ENCODE results near the gene MAK. TPM values are rescaled to one million over a fixed set of nuclear protein-coding genes. Genes with fewer than 3 reads are reported as not detected.
A peak's percentile ranks its signal among the peaks of the same experiment; 100 is the strongest.
"Not testable (repeated sequence)": the region's sequence is repeated elsewhere in the genome, so short reads cannot be mapped to it uniquely, and the experiment has no call there.

Gene MAK
- total RNA-seq, 1 donor from 2014 or later, result 0.16 TPM

DNA sequence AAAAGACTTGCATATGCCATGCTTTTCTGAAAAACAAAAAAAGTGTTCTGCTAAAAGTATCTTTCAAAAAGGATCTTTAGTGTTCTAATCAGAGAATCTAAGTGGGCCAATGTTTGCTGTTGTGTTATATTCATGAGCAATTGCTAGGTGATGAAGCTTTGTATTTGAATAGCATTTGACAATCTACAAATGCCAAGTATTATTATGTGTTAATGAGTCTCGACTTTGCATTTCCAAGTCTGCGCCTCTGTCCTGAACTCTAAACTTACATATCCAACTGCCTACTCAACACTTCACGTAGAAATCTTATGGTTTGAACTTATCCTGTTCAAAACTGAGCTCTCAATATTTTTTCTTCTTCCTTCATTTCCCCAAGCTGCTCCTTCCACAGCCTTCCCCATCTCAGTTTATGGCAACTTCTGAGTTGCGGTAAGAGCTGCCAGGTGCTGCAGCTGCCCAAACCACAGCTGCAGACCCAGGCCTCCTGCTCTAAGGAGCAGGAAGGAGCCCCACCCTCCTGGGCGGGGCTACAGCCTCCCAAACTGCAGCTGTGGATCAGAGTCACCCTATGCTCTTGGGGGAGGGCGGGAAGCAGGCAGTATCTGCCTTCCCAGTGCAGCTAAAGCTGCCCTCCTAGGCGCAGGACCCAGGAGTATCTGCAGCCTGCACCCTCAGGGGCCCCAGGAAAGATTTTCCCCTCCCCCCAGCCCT, 16.7 kb upstream of the MAK start:
- DNase-seq (ENCODE audit: low spot score), result no peak

DNA sequence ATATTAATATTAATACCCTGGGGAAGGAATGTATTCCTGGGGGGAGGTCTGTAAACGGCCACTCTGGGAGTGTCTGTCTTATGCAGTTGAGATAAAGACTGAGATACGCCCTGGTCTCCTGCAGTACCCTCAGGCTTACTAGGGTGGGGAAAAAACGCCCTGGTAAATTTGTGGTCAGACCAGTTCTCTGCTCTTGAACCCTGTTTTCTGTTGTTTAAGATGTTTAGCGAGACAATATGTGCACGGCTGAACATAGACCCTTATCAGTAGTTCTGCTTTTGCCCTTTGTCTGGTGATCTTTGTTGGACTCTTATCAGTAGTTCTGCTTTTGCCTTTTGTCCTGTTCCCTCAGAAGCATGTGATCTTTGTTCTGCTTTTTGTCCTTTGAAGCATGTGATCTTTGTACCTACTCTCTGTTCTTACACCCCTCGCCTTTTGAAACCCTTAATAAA, 15.5 kb upstream of the MAK start:
- not testable (repeated sequence) for DNase-seq (ENCODE audit: low spot score)

GRCh38 chr6:10852361-10852960, 14.1 kb upstream of the MAK start:
- no peak for DNase-seq (ENCODE audit: low spot score)

GRCh38 chr6:10850728-10851127, 12.4 kb upstream of the MAK start:
- DNase-seq (ENCODE audit: low spot score), result no peak

GRCh38 chr6:10849901-10850300, 11.6 kb upstream of the MAK start:
- DNase-seq (ENCODE audit: low spot score), result no peak

GRCh38 chr6:10847684-10848083, 9.3 kb upstream of the MAK start:
- no peak for DNase-seq (ENCODE audit: low spot score)

DNA sequence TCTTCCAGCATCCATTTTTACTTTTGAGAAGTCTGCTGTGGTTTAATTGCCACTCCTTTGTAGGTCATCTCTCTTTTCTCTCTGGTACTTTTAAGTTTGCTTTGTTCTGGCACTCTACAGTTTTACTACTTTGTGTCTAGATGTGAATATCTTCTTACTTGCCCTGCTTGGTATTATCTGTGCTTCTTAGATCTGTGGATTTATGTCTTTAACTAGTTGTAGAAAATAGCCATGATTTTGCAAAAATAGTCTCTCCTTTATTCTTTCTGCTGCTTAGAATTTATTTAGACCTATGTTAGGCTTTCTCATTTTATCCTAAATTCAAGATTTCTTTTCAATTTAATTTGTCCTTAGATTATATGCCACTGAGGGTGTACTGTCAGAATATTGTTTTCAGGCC, 5.2 kb upstream of the MAK start:
- DNase-seq (ENCODE audit: low spot score), result no peak

- DNase-seq (ENCODE audit: low spot score), result no peak
These were observed 525 bp upstream of the MAK start for GRCh38 chr6:10838794-10839333.

GRCh38 chr6:10837622-10837994, 731 bp downstream of the MAK start:
- no peak for DNase-seq (ENCODE audit: low spot score)

GRCh38 chr6:10837009-10837621, 1.2 kb downstream of the MAK start:
- DNase-seq (ENCODE audit: low spot score), result no peak

GRCh38 chr6:10834823-10835222, 3.5 kb downstream of the MAK start:
- DNase-seq (ENCODE audit: low spot score), result no peak

GRCh38 chr6:10831609-10832008, 6.7 kb downstream of the MAK start:
- no peak for DNase-seq (ENCODE audit: low spot score)

GRCh38 chr6:10824819-10825218, 13.5 kb downstream of the MAK start:
- no peak for DNase-seq (ENCODE audit: low spot score)

- no peak for DNase-seq (ENCODE audit: low spot score)
These were observed 14.0 kb downstream of the MAK start for GRCh38 chr6:10824297-10824696.

DNA sequence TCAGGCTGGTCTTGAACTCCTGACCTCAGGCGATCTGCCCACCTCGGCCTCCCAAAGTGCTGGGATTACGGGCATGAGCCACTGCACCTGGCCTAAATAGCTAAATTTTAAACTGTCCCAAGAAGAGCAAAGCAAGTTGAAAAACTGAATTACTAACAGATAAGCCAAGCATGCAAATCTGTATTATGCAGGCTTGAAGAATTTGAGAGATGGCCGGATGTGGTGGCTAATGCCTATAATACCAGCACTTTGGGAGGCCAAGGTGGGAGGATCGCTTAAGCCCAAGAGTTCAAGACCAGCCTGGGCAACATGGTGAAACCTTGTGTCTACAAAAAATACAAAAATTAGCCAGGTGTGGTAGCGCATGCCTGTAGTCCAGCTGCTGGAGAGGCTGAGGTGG, 24.2 kb downstream of the MAK start:
- DNase-seq (ENCODE audit: low spot score), result not testable (repeated sequence)

- DNase-seq (ENCODE audit: low spot score), result no peak
These were observed 29.2 kb downstream of the MAK start for GRCh38 chr6:10809098-10809497.

GRCh38 chr6:10808376-10808775, 30.0 kb downstream of the MAK start:
- DNase-seq (ENCODE audit: low spot score), result no peak

- DNase-seq (ENCODE audit: low spot score), result peak; percentile 57
These were observed 37.0 kb downstream of the MAK start for GRCh38 chr6:10801224-10801848.

GRCh38 chr6:10800810-10801209, 37.5 kb downstream of the MAK start:
- DNase-seq (ENCODE audit: low spot score), result no peak

- DNase-seq (ENCODE audit: low spot score), result no peak
These were observed 44.1 kb downstream of the MAK start for GRCh38 chr6:10794239-10794638.

- DNase-seq (ENCODE audit: low spot score), result no peak
These were observed 44.6 kb downstream of the MAK start for GRCh38 chr6:10793695-10794094.

GRCh38 chr6:10793035-10793434, 45.3 kb downstream of the MAK start:
- no peak for DNase-seq (ENCODE audit: low spot score)

GRCh38 chr6:10792101-10792500, 46.2 kb downstream of the MAK start:
- DNase-seq (ENCODE audit: low spot score), result no peak

Measured in ureter (tissue), 1 donor.